CD4-positive, alpha-beta memory T cell (primary cell): ENCODE data around the gene TSPAN1. TPM values are rescaled to one million over a fixed set of nuclear protein-coding genes. Genes with fewer than 3 reads are reported as not detected.

Experiments used
- CTCF ChIA-PET: fragments of 350-600 bp; sonication (Branson Sonifier 250); formaldehyde crosslinking; loops from one replicate; lab custom pipeline; 2021; ENCODE audit warnings: inconsistent platforms; ENCODE audit not compliant: partially characterized antibody; lab: Charles Lee
- POLR2A ChIA-PET: fragments of 350-600 bp; sonication (Branson Sonifier 250); formaldehyde crosslinking; loops from one replicate; lab custom pipeline; 2021; ENCODE audit not compliant: partially characterized antibody; lab: Charles Lee
- DNase-seq, 5 donors: peaks; one replicate each; pipeline versions ENCODE4 v3.0.0 to v3.0.0-alpha.2; 2020 to 2022; ENCODE audit warnings: mixed read lengths in 1 of 5
- H3K27ac ChIP-seq: one replicate; pipeline ENCODE4 v1.7.0; 2013; ENCODE audit warnings: low read depth, low read length
- H3K27me3 ChIP-seq: 2 replicates; pipeline ENCODE4 v1.7.0; 2013; ENCODE audit warnings: mild to moderate bottlenecking, low read length, moderate library complexity; ENCODE audit not compliant: insufficient read depth
- H3K36me3 ChIP-seq: 2 replicates; pipeline ENCODE4 v1.7.0; 2013; ENCODE audit warnings: mild to moderate bottlenecking, low read length, moderate library complexity; ENCODE audit not compliant: insufficient read depth
- H3K4me1 ChIP-seq: 2 replicates; pipeline ENCODE4 v1.7.0; 2013; ENCODE audit warnings: mild to moderate bottlenecking, low read length, moderate library complexity; ENCODE audit not compliant: insufficient read depth
- H3K4me3 ChIP-seq, 2 donors: one replicate each; pipeline ENCODE4 v1.7.0; 2013; ENCODE audit warnings: low read length in 2 of 2, mild to moderate bottlenecking in 1 of 2
- H3K9me3 ChIP-seq, 2 donors: one replicate each; pipeline ENCODE4 v1.7.0; 2013; ENCODE audit warnings: low read length in 2 of 2, control low read depth in 1 of 2; ENCODE audit not compliant: control insufficient read depth in 1 of 2
- H3K27ac Mint-ChIP-seq, 7 donors: one replicate each; pipeline ENCODE4 v1.8.0; 2020 to 2021; ENCODE audit warnings: mixed read lengths in 7 of 7, mild to moderate bottlenecking in 6 of 7, inconsistent platforms in 3 of 7, moderate library complexity in 3 of 7
- H3K27me3 Mint-ChIP-seq, 2 donors: one replicate each; pipeline ENCODE4 v1.8.0; 2020 to 2021; ENCODE audit warnings: mixed read lengths in 2 of 2
- H3K36me3 Mint-ChIP-seq, 2 donors: one replicate each; pipeline ENCODE4 v1.8.0; 2020 to 2021; ENCODE audit warnings: mixed read lengths in 2 of 2, inconsistent platforms in 1 of 2, mild to moderate bottlenecking in 1 of 2
- H3K4me1 Mint-ChIP-seq, 4 donors: one replicate each; pipeline ENCODE4 v1.8.0; 2020 to 2021; ENCODE audit warnings: mixed read lengths in 4 of 4, mild to moderate bottlenecking in 1 of 4
- H3K4me3 Mint-ChIP-seq, 8 donors: one replicate each; pipeline ENCODE4 v1.8.0; 2020 to 2021; ENCODE audit warnings: mixed read lengths in 8 of 8, mild to moderate bottlenecking in 7 of 8, moderate library complexity in 6 of 8, inconsistent platforms in 3 of 8
- H3K9me3 Mint-ChIP-seq, 8 donors: one replicate each; pipeline ENCODE4 v1.8.0; 2020 to 2021; ENCODE audit warnings: mixed read lengths in 8 of 8, mild to moderate bottlenecking in 5 of 8, inconsistent platforms in 3 of 8, moderate library complexity in 1 of 8
- intact Hi-C: fragments of 100-400 bp; cut with micrococcal nuclease; formaldehyde crosslinking; loops from one replicate; pipeline ENCODE4 v1.15.1; 2023
- polyA plus RNA-seq, 2 donors: library from polyadenylated mRNA; unstranded; fragments of 300-500 nt; fragmentation: Illumina TruSeq; gene quantifications; one replicate each; pipeline ENCODE4 v1.2.3, GENCODE V29; 2021
- total RNA-seq, 2 experiments: library from RNA; stranded (reverse); gene quantifications; one replicate each; pipeline ENCODE4 v1.2.3, GENCODE V29; 2021

The TSPAN1 gene
- total and polyA plus RNA-seq, 4 experiments from 2014 or later, result not detected

DNA sequence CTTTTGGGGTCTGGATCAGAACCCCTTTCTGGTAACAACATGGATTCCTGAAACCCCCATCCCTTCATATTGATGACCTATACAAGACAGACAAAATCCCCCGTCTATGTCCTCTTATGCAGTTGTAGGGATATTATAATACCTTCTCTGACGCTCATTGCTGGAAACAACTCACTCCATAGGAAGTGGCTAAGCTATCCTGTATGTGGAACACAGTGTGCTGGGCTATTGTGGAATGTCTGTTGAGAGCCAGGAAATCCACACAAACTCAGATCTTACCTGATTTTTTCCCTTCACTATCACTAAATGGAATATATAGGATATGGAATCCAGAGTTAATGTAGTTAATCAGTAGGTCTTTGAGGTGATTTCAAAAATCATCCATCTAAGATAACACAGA is 24.8 kb upstream of the TSPAN1 start:
- H3K27ac ChIP-seq, result no peak overlapping the region
- no peaks in the 10 kb centered on the region for H3K27me3 ChIP-seq
- Mint-ChIP-seq H3K4me3 (no peak overlapping the region), H3K4me1 (no peaks in the 10 kb centered on the region), H3K36me3 (no peaks in the 10 kb centered on the region), H3K27me3 (no peaks in the 10 kb centered on the region), H3K27ac (no peak overlapping the region), H3K9me3 (no peaks in the 10 kb centered on the region)
- no peak for DNase-seq
- ChIA-PET POLR2A (no interaction called here), CTCF (no interaction called here)
- H3K9me3 ChIP-seq, result no peaks in the 10 kb centered on the region
- no peaks in the 10 kb centered on the region for H3K36me3 ChIP-seq
- H3K4me1 ChIP-seq, result no peaks in the 10 kb centered on the region
- H3K4me3 ChIP-seq, result no peak overlapping the region
- intact Hi-C loops, result no loop called here

DNA sequence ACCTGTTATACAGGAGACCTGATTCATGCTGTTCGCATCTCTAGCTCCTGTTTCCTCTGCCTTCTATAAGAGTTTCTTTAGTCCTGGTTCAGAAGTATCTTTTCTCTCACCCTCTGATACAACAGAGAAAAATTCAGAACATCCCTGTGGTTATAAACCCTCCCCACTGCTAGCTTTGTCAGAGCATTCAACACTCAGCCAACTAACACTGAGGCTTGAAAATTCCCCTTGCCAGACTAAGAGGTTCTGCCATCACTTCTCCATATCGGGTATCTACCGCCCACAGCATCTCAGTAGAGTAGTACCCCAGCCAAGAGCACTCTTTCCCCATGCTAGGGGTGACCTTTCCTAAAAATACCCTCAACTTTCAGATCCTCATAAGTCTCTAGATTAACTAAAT is 22.9 kb upstream of the TSPAN1 start:
- Histone ChIP-seq H3K4me3 (no peak overlapping the region), H3K36me3 (no peaks in the 10 kb centered on the region), H3K27ac (no peak overlapping the region), H3K27me3 (no peaks in the 10 kb centered on the region), H3K4me1 (no peaks in the 10 kb centered on the region), H3K9me3 (no peaks in the 10 kb centered on the region)
- ChIA-PET CTCF (no interaction called here), POLR2A (no interaction called here)
- Mint-ChIP-seq H3K27ac (no peak overlapping the region), H3K4me3 (no peak overlapping the region), H3K4me1 (no peaks in the 10 kb centered on the region), H3K27me3 (no peaks in the 10 kb centered on the region), H3K36me3 (no peaks in the 10 kb centered on the region), H3K9me3 (no peaks in the 10 kb centered on the region)
- intact Hi-C loops, result no loop called here
- DNase-seq, result no peak

GRCh38 chr1:46153228-46153627 is 21.7 kb upstream of the TSPAN1 start:
- H3K27ac Mint-ChIP-seq, result no peak overlapping the region
- Histone ChIP-seq H3K4me3 (no peak overlapping the region), H3K4me1 (no peaks in the 10 kb centered on the region), H3K9me3 (no peaks in the 10 kb centered on the region), H3K27ac (no peak overlapping the region), H3K27me3 (no peaks in the 10 kb centered on the region), H3K36me3 (no peaks in the 10 kb centered on the region)
- no peaks in the 10 kb centered on the region for H3K27me3 Mint-ChIP-seq
- intact Hi-C loops, result no loop called here
- no peaks in the 10 kb centered on the region for H3K4me1 Mint-ChIP-seq
- DNase-seq, result no peak
- POLR2A ChIA-PET, result no interaction called here
- no peaks in the 10 kb centered on the region for H3K36me3 Mint-ChIP-seq
- CTCF ChIA-PET, result no interaction called here
- no peaks in the 10 kb centered on the region for H3K9me3 Mint-ChIP-seq
- no peak overlapping the region for H3K4me3 Mint-ChIP-seq

DNA sequence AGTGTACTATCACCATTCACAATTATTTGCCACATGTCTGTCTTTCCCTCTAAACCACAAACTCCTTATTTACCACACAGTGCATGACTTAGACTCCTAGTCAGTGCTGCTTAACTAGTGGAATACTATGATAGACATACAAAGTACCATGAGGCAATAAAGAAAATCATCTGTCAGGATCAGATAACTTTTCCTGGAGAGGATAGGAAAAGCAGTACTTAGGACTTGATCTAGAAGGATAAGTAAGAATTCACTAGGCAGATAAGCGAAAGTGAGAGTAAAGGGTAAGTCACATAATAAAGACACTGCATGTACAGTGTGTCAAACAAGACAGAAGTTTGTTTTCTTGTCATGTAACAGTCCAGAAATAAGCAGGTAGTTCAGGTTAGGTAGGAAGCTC is 21.2 kb upstream of the TSPAN1 start:
- Histone ChIP-seq H3K4me1 (no peaks in the 10 kb centered on the region), H3K27ac (no peak overlapping the region), H3K27me3 (no peaks in the 10 kb centered on the region), H3K36me3 (no peaks in the 10 kb centered on the region), H3K4me3 (no peak overlapping the region), H3K9me3 (no peaks in the 10 kb centered on the region)
- ChIA-PET POLR2A (no interaction called here), CTCF (interaction anchor here (1.6 kb wide), 1 partner anchor 28 kb away, joined by 3 read pairs; no protein-coding TSS in a partner anchor)
- H3K9me3 Mint-ChIP-seq, result no peaks in the 10 kb centered on the region
- no peak for DNase-seq
- no peaks in the 10 kb centered on the region for H3K27me3 Mint-ChIP-seq
- H3K36me3 Mint-ChIP-seq, result no peaks in the 10 kb centered on the region
- no peak overlapping the region for H3K4me3 Mint-ChIP-seq
- intact Hi-C loops, result no loop called here
- no peaks in the 10 kb centered on the region for H3K4me1 Mint-ChIP-seq
- no peak overlapping the region for H3K27ac Mint-ChIP-seq

GRCh38 chr1:46157916-46158311 is 17.0 kb upstream of the TSPAN1 start:
- DNase-seq, result no peak
- ChIA-PET POLR2A (interaction anchor here (1.2 kb wide), 1 partner anchor 9 kb away, joined by 4 read pairs; no protein-coding TSS in a partner anchor), CTCF (interaction anchor here (1.9 kb wide), 1 partner anchor 9 kb away, joined by 5 read pairs; no protein-coding TSS in a partner anchor)
- Histone ChIP-seq H3K27me3 (no peaks in the 10 kb centered on the region), H3K27ac (no peak overlapping the region), H3K9me3 (no peaks in the 10 kb centered on the region), H3K4me3 (no peak overlapping the region), H3K4me1 (no peaks in the 10 kb centered on the region), H3K36me3 (no peaks in the 10 kb centered on the region)
- no peaks in the 10 kb centered on the region for H3K4me1 Mint-ChIP-seq
- no peaks in the 10 kb centered on the region for H3K27me3 Mint-ChIP-seq
- H3K36me3 Mint-ChIP-seq, result no peaks in the 10 kb centered on the region
- H3K9me3 Mint-ChIP-seq, result no peaks in the 10 kb centered on the region
- no peak overlapping the region for H3K4me3 Mint-ChIP-seq
- no peak overlapping the region for H3K27ac Mint-ChIP-seq
- intact Hi-C loops, result no loop called here

DNA sequence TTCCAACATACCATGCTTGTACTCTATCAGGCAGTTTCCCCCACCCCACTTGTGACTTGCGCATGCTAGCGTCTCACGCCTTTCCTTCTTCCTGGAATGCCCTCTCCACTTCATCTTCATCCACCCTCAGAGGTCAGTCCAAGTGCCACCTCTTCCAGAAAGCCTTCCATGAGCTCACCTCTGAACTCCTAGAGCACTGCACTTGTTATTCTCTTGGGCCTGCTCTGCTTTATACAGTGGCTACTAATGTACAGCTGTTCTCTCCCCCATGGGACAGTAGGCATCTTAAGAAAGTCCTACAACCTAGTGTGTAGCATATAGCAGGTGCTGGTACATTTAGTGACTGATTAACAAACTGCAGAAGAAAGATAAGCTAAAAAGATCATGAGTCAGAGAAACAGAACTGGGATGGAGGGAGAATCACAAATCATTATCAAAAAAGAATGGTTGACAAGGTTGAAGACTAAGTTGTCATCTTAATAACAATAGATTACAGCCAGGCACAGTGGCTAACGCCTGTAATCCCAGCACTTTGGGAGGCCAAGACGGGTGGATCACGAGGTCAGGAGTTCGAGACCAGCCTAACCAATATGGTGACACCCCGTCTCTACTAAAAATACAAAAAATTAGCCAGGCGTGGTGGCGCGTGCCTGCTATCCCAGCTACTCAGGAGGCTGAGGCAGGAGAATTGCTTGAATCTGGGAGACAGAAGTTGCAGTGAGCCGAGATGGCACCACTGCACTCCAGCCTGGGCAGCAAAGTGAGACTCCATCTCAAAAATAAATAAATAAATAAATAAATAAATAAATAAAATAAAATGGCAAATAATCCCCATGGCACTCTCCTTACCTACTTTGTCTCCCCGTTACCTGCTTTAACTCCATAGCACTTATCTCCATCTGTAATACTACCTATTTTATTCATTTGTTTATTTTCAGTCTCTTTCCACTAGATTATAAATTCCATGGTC is 16.3 kb upstream of the TSPAN1 start:
- intact Hi-C loops, result no loop called here
- no peaks in the 10 kb centered on the region for H3K27me3 Mint-ChIP-seq
- DNase-seq, result no peak
- no peaks in the 10 kb centered on the region for H3K4me1 ChIP-seq
- no peaks in the 10 kb centered on the region for H3K9me3 Mint-ChIP-seq
- no peak overlapping the region for H3K27ac ChIP-seq
- H3K4me1 Mint-ChIP-seq, result no peaks in the 10 kb centered on the region
- ChIA-PET CTCF (interaction anchor here (1.9 kb wide), 1 partner anchor 9 kb away, joined by 5 read pairs; no protein-coding TSS in a partner anchor), POLR2A (interaction anchor here (1.2 kb wide), 1 partner anchor 8 kb away, joined by 4 read pairs; no protein-coding TSS in a partner anchor)
- no peaks in the 10 kb centered on the region for H3K9me3 ChIP-seq
- H3K36me3 ChIP-seq, result no peaks in the 10 kb centered on the region
- H3K4me3 ChIP-seq, result no peak overlapping the region
- no peak overlapping the region for H3K4me3 Mint-ChIP-seq
- no peaks in the 10 kb centered on the region for H3K27me3 ChIP-seq
- no peaks in the 10 kb centered on the region for H3K36me3 Mint-ChIP-seq
- no peak overlapping the region for H3K27ac Mint-ChIP-seq

DNA sequence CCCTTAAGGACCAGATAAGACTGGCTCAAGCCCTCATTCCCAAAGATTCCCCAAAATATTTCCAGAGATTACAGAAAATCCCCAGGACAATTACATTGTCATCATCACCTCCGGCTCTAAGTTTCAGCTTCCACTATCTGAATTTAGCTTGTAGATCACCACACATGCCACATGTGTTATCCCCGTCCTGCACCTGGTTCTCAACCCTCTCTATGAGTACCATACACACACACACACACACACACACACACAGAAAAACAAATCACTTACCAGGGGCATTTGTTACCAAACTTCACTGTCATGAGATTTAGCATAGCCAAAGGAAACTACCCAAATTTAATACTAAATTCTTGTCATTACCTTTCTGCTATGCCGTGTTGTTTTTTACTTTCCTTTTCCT is 15.4 kb upstream of the TSPAN1 start:
- Mint-ChIP-seq H3K4me3 (no peak overlapping the region), H3K36me3 (no peaks in the 10 kb centered on the region), H3K9me3 (no peaks in the 10 kb centered on the region), H3K27ac (no peak overlapping the region), H3K27me3 (peaks cover 0 to 3% of the 10 kb centered on the region in 2 donors), H3K4me1 (no peaks in the 10 kb centered on the region)
- Histone ChIP-seq H3K4me1 (no peaks in the 10 kb centered on the region), H3K9me3 (no peaks in the 10 kb centered on the region), H3K36me3 (no peaks in the 10 kb centered on the region), H3K4me3 (no peak overlapping the region), H3K27me3 (no peaks in the 10 kb centered on the region), H3K27ac (no peak overlapping the region)
- intact Hi-C loops, result no loop called here
- CTCF ChIA-PET, result no interaction called here
- DNase-seq, result no peak
- POLR2A ChIA-PET, result no interaction called here
